Esophagus muscularis mucosa (tissue), 3 donors: ENCODE measurements around the gene MAGED4.
"Not testable (repeated sequence)": the region's sequence is repeated elsewhere in the genome, so short reads cannot be mapped to it uniquely, and the experiment has no call there.

Source experiments
- CTCF ChIP-seq, 3 experiments: fragments of 200-600 bp in 2 of 3; fragments of 450-650 bp in 1 of 3; sonication (generic) in 2 of 3; IDR thresholded peaks; one replicate each; pipeline ENCODE4 v1.5.1; 2017 to 2019; ENCODE audit warnings: antibody characterized with exemption in 3 of 3, mild to moderate bottlenecking in 2 of 3, moderate library complexity in 1 of 3
- POLR2A ChIP-seq: fragments of 450-650 bp; IDR thresholded peaks from one replicate; pipeline ENCODE4 v1.6.1; 2017; ENCODE audit warnings: antibody characterized with exemption, moderate library complexity, mild to moderate bottlenecking, low read depth

DNA sequence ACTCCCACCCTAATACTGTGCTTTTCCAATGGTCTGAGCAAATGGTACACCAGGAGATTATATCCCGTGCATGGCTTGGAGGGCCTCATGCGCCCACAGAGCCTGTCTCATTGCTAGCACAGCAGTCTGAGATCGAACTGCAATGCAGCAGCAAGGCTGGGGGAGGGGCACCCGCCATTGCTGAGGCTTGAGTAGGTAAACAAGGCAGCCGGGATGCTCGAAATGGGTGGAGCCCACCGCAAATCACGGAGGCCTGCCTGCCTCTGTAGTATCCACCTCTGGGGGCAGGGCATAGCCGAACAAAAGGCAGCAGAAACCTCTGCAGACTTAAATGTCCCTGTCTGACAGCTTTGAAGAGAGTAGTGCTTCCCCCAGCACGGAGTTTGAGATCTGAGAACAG, 13.6 kb upstream of the MAGED4 start:
- TF ChIP-seq CTCF (IDR thresholded peaks at IDR 0.05); POLR2A: not testable (repeated sequence)
